ENCODE results near the gene CDK2AP2. TPM values are rescaled to one million over a fixed set of nuclear protein-coding genes. Genes with fewer than 3 reads are reported as not detected.

CDK2AP2 gene
- total and polyA plus RNA-seq, 9 of the 15 experiments (the other 6 are each of a cell fraction or from before 2014, with no cell fraction given): 4.4 to 47.4 (median 21.7) TPM

DNA sequence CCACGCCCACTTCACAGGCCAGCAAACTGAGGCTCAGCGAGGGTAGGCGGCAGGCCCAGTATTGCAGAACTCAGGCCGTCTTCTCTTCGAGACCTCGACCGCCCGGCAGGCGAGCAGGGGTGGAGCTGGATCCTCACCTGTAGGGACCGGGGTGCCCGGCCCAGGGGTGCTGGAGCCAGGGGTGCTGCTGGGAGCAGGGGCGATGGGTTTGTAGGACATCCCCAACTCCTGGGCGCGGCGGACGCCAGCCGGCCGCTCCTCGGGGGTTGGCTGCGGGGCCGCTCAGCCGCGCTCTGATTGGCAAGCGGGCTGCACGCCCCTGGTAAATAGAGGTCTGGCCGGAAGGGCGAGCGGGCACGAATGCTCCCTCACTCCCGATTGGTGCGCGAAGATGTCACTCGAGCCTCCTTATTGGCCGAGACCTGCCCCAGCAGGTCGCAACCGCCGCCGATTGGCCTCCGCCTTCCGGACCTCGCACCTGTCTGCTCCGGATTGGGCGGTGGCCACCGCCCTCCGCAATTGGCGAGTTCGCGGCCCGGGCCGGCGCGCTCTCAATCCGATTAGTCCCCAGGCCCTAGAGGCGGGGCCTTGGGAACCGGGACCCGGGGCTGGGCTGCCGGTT is at the start of gene CDK2AP2 (continued):
- TF ChIP-seq, protein P1, sequence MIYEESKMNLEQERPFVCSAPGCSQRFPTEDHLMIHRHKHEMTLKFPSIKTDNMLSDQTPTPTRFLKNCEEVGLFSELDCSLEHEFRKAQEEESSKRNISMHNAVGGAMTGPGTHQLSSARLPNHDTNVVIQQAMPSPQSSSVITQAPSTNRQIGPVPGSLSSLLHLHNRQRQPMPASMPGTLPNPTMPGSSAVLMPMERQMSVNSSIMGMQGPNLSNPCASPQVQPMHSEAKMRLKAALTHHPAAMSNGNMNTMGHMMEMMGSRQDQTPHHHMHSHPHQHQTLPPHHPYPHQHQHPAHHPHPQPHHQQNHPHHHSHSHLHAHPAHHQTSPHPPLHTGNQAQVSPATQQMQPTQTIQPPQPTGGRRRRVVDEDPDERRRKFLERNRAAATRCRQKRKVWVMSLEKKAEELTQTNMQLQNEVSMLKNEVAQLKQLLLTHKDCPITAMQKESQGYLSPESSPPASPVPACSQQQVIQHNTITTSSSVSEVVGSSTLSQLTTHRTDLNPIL (CRISPR knock-in tag; IDR thresholded peaks at IDR 0.05): no peak
- TF ChIP-seq, protein P2, sequence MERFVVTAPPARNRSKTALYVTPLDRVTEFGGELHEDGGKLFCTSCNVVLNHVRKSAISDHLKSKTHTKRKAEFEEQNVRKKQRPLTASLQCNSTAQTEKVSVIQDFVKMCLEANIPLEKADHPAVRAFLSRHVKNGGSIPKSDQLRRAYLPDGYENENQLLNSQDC (CRISPR knock-in tag; IDR thresholded peaks at IDR 0.05): no peak
- no peak for TF ChIP-seq GATAD2A (IDR thresholded peaks at IDR 0.05)
- no peak for TF ChIP-seq POU5F1 (IDR thresholded peaks at IDR 0.05; ENCODE audit: borderline replicate concordance, low read depth, low read length, partially characterized antibody)
- TF ChIP-seq MCM3 (IDR thresholded peaks at IDR 0.05): no peak
- peak; percentile 87 for TF ChIP-seq GABPB1 (CRISPR knock-in tag; IDR thresholded peaks at IDR 0.05)
- TF ChIP-seq PTRF (tag; IDR thresholded peaks at IDR 0.05): no peak
- TF ChIP-seq NFYB (IDR thresholded peaks at IDR 0.05; ENCODE audit: extremely low read depth, insufficient read length): peak; percentile 100
- TF ChIP-seq ZNF583 (CRISPR knock-in tag; IDR thresholded peaks at IDR 0.05): 0 out of 2 replicates have a peak, but pooled peaks have one; percentile 35
- no peak for TF ChIP-seq PHB (CRISPR knock-in tag; IDR thresholded peaks at IDR 0.05)
- no peak for TF ChIP-seq ZNF184 (CRISPR knock-in tag; IDR thresholded peaks at IDR 0.05)
- no peak for TF ChIP-seq ILK (tag; IDR thresholded peaks at IDR 0.05; ENCODE audit: borderline replicate concordance, low read depth)
- TF ChIP-seq MAFK (IDR thresholded peaks at IDR 0.05; ENCODE audit: low read length): no peak
- TF ChIP-seq HINFP (tag; conservative IDR thresholded peaks at IDR 0.05; ENCODE audit: low read depth): peak; percentile 74; the same call in 1 of the 2 replicates
- TF ChIP-seq, protein P3, sequence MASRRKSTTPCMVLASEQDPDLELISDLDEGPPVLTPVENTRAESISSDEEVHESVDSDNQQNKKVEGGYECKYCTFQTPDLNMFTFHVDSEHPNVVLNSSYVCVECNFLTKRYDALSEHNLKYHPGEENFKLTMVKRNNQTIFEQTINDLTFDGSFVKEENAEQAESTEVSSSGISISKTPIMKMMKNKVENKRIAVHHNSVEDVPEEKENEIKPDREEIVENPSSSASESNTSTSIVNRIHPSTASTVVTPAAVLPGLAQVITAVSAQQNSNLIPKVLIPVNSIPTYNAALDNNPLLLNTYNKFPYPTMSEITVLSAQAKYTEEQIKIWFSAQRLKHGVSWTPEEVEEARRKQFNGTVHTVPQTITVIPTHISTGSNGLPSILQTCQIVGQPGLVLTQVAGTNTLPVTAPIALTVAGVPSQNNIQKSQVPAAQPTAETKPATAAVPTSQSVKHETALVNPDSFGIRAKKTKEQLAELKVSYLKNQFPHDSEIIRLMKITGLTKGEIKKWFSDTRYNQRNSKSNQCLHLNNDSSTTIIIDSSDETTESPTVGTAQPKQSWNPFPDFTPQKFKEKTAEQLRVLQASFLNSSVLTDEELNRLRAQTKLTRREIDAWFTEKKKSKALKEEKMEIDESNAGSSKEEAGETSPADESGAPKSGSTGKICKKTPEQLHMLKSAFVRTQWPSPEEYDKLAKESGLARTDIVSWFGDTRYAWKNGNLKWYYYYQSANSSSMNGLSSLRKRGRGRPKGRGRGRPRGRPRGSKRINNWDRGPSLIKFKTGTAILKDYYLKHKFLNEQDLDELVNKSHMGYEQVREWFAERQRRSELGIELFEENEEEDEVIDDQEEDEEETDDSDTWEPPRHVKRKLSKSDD (conservative IDR thresholded peaks at IDR 0.05; ENCODE audit: low read length): no peak
- no peak for TF ChIP-seq BRF1 (IDR thresholded peaks at IDR 0.05; ENCODE audit: borderline replicate concordance, extremely low read depth, insufficient read length)
- TF ChIP-seq ZNF57 (CRISPR knock-in tag; IDR thresholded peaks at IDR 0.05): no peak
- TF ChIP-seq CREM (IDR thresholded peaks at IDR 0.05; ENCODE audit: low read depth): no peak
- TF ChIP-seq MIER1 (IDR thresholded peaks at IDR 0.05; ENCODE audit: low read depth): no peak
- TF ChIP-seq SMARCE1 (IDR thresholded peaks at IDR 0.05): no peak
- TF ChIP-seq ZNF668 (CRISPR knock-in tag; IDR thresholded peaks at IDR 0.05): no peak
- no peak for TF ChIP-seq NR2C1 (IDR thresholded peaks at IDR 0.05)
- TF ChIP-seq NR2C1 (tag; IDR thresholded peaks at IDR 0.05): no peak
- TF ChIP-seq ESRRA (IDR thresholded peaks at IDR 0.05; ENCODE audit: borderline replicate concordance, low read depth): peak; percentile 87
- peak; percentile 95 to 98 for TF ChIP-seq KDM1A (IDR thresholded peaks at IDR 0.05)
